HepG2 (cell line): Measurements from ENCODE around the gene CD34. TPM values are rescaled to one million over a fixed set of nuclear protein-coding genes. Genes with fewer than 3 reads are reported as not detected.

Experiments
- ATAC-seq: fragments of 200-7000 bp; cut with Tn5 transposase; 3 replicates; pipeline ENCODE4 v1.9.1; 2020; ENCODE audit warnings: mild to moderate bottlenecking, moderate library complexity
- BruUV-seq: library from RNA; stranded (reverse); fragments of 400-500 nt; replicated peaks from 2 replicates; lab custom pipeline; 2021; lab: Mats Ljungman, UMichigan
- CTCF ChIA-PET: fragments of 300-600 bp; formaldehyde crosslinking; extraction: SDS; loops from one replicate; lab custom pipeline; 2021; ENCODE audit warnings: low total read pairs, inconsistent platforms, low intra/inter-chr PET ratio; lab: Yijun Ruan, JAX
- POLR2A ChIA-PET: fragments of 350-600 bp; sonication (Branson Sonifier 250); formaldehyde crosslinking; loops from one replicate; lab custom pipeline; 2020; ENCODE audit warnings: antibody characterized with exemption, inconsistent platforms; lab: Yijun Ruan, JAX
- DNase-seq: peaks from one replicate; pipeline ENCODE4 v3.0.0-alpha.2; 2015; ENCODE audit warnings: low spot score
- FAIRE-seq: peaks from 3 replicates; lab custom pipeline; 2011; peaks lifted over from hg19 to GRCh38; lab: Jason Lieb, UNC
- H2AFZ ChIP-seq: one replicate; pipeline ENCODE4 v1.6.1; 2011; ENCODE audit warnings: low read length, inconsistent platforms
- H3K27ac ChIP-seq: fragments of 300-600 bp; 3 replicates; pipeline ENCODE4 v1.8.0; 2011; ENCODE audit warnings: mixed run types, mild to moderate bottlenecking, mixed read lengths, low read length, inconsistent platforms; ENCODE audit not compliant: insufficient read depth; ENCODE audit errors: extremely low read length
- H3K27me3 ChIP-seq, 2 experiments: fragments of 200-600 bp in 1 of 2; 2 replicates in 1 of 2; 3 replicates in 1 of 2; pipeline versions ENCODE4 v1.6.0 to v1.8.0; 2011; ENCODE audit warnings: low read length in 2 of 2, mild to moderate bottlenecking in 2 of 2, moderate library complexity in 2 of 2, inconsistent platforms in 1 of 2; ENCODE audit not compliant: insufficient read depth in 2 of 2, control insufficient read depth in 1 of 2
- H3K36me3 ChIP-seq, 2 experiments: fragments of 200-600 bp in 1 of 2; replicated peaks in 1 of 2; 2 replicates in 1 of 2; 3 replicates in 1 of 2; pipeline versions ENCODE4 v1.5.1 to v1.8.0; 2011; ENCODE audit warnings: low read length in 2 of 2, inconsistent platforms in 1 of 2; ENCODE audit not compliant: insufficient read depth in 2 of 2, control insufficient read depth in 1 of 2
- H3K4me1 ChIP-seq: 2 replicates; pipeline ENCODE4 v1.5.1; 2012; ENCODE audit warnings: low read length, inconsistent platforms; ENCODE audit not compliant: insufficient read depth
- H3K4me2 ChIP-seq: 2 replicates; pipeline ENCODE4 v1.6.0; 2011; ENCODE audit warnings: low read depth, low read length, inconsistent platforms
- H3K4me3 ChIP-seq, 3 experiments: fragments of 200-600 bp in 1 of 3; sonication (generic), shearing (Covaris generic) in 1 of 3; replicated peaks in 1 of 3; 2 replicates each; pipeline ENCODE4 v1.5.1; 2011 to 2016; ENCODE audit warnings: low read length in 3 of 3, inconsistent platforms in 2 of 3, low read depth in 2 of 3, mild to moderate bottlenecking in 2 of 3, control low read depth in 1 of 3, mixed read lengths in 1 of 3; ENCODE audit not compliant: insufficient read depth in 1 of 3
- H3K79me2 ChIP-seq: one replicate; pipeline ENCODE4 v1.6.1; 2011; ENCODE audit warnings: low read length, inconsistent platforms; ENCODE audit not compliant: insufficient read depth
- H3K9ac ChIP-seq: 2 replicates; pipeline ENCODE4 v1.6.0; 2011; ENCODE audit warnings: mild to moderate bottlenecking, low read depth, low read length, inconsistent platforms; ENCODE audit not compliant: insufficient read depth
- H3K9me3 ChIP-seq: 2 replicates; pipeline ENCODE4 v1.5.1; 2012; ENCODE audit warnings: mild to moderate bottlenecking, low read length
- H4K20me1 ChIP-seq: 2 replicates; pipeline ENCODE4 v1.6.0; 2011; ENCODE audit warnings: inconsistent platforms, mild to moderate bottlenecking, low read length, moderate library complexity; ENCODE audit not compliant: insufficient read depth
- ARID2 ChIP-seq: sonication (generic); formaldehyde crosslinking; IDR thresholded peaks from 2 replicates; pipeline ENCODE4 v1.8.1; 2022; ENCODE audit warnings: mild to moderate bottlenecking, missing genetic modification reagents, borderline replicate concordance
- ARID3A ChIP-seq: IDR thresholded peaks from 2 replicates; pipeline ENCODE4 v1.6.1; 2012; ENCODE audit warnings: low read depth, low read length, improper control_type of control experiment
- CREBL2 ChIP-seq: sonication (generic); formaldehyde crosslinking; IDR thresholded peaks from 2 replicates; pipeline ENCODE4 v1.8.1; 2023; ENCODE audit warnings: missing genetic modification reagents, mild to moderate bottlenecking, borderline replicate concordance
- DNMT1 ChIP-seq: sonication (generic); formaldehyde crosslinking; IDR thresholded peaks from 2 replicates; pipeline ENCODE4 v1.5.1; 2020; ENCODE audit warnings: mild to moderate bottlenecking, missing genetic modification reagents
- HNRNPUL1 ChIP-seq: fragments of 200-400 bp; formaldehyde crosslinking; IDR thresholded peaks from 2 replicates; pipeline ENCODE4 v1.6.1; 2017; ENCODE audit warnings: low read depth, mild to moderate bottlenecking, low read length, moderate library complexity
- KDM5A ChIP-seq: fragments of 200-600 bp; sonication (generic); IDR thresholded peaks from 2 replicates; pipeline ENCODE4 v1.7.0; 2018; ENCODE audit warnings: antibody characterized with exemption, mild to moderate bottlenecking, low read length, borderline replicate concordance
- MLXIP ChIP-seq: sonication (generic); formaldehyde crosslinking; IDR thresholded peaks from 2 replicates; pipeline ENCODE4 v1.9.0; 2021; ENCODE audit warnings: missing genetic modification reagents, borderline replicate concordance
- NFRKB ChIP-seq: fragments of 450-650 bp; IDR thresholded peaks from 2 replicates; pipeline ENCODE4 v1.6.1; 2017
- NFYC ChIP-seq: IDR thresholded peaks from 2 replicates; pipeline ENCODE4 v1.6.1; 2016; ENCODE audit warnings: missing genetic modification reagents, missing compliant biosample characterization
- RCOR2 ChIP-seq: IDR thresholded peaks from 2 replicates; pipeline ENCODE4 v1.6.1; 2016; ENCODE audit warnings: missing biosample characterization, missing genetic modification reagents
- RNF2 ChIP-seq: fragments of 450-650 bp; conservative IDR thresholded peaks from 2 replicates; pipeline ENCODE4 v1.6.1; 2016; ENCODE audit warnings: low read depth
- SMC3 ChIP-seq: IDR thresholded peaks from 2 replicates; pipeline ENCODE4 v1.6.1; 2011; ENCODE audit warnings: low read length, improper control_type of control experiment
- TAF1 ChIP-seq: sonication (generic); formaldehyde crosslinking; IDR thresholded peaks from 2 replicates; pipeline ENCODE4 v1.4.0; 2020; ENCODE audit warnings: missing genetic modification reagents
- ZBTB7B ChIP-seq: sonication (generic); formaldehyde crosslinking; IDR thresholded peaks from 2 replicates; pipeline ENCODE4 v1.4.0; 2020; ENCODE audit warnings: missing genetic modification reagents
- ZBTB8A ChIP-seq: sonication (generic); formaldehyde crosslinking; IDR thresholded peaks from 2 replicates; pipeline ENCODE4 v1.4.0; 2020; ENCODE audit warnings: mild to moderate bottlenecking, low read depth, missing genetic modification reagents, borderline replicate concordance
- ZEB1 ChIP-seq: IDR thresholded peaks from 2 replicates; pipeline ENCODE4 v1.6.1; 2012; ENCODE audit warnings: mild to moderate bottlenecking, low read depth, inconsistent platforms; ENCODE audit not compliant: insufficient replicate concordance
- ZNF12 ChIP-seq: sonication (generic); formaldehyde crosslinking; IDR thresholded peaks from 2 replicates; pipeline ENCODE4 v1.5.0; 2020; ENCODE audit warnings: missing genetic modification reagents
- ZNF629 ChIP-seq: sonication (generic); formaldehyde crosslinking; conservative IDR thresholded peaks from 2 replicates; pipeline ENCODE4 v1.5.0; 2020; ENCODE audit warnings: missing genetic modification reagents
- ZNF674 ChIP-seq: sonication (generic); formaldehyde crosslinking; IDR thresholded peaks from 2 replicates; pipeline ENCODE4 v1.5.0; 2020; ENCODE audit warnings: low read depth, mild to moderate bottlenecking, missing genetic modification reagents
- WGBS: methylation state at CpG from one replicate; pipeline ENCODE4 v1.1.6; 2017; ENCODE audit warnings: low lambda C conversion rate; 5-methylcytosine and 5-hydroxymethylcytosine counted together
- in situ Hi-C: cut with HindIII; loops from 2 replicates; pipeline ENCODE4 v1.10.0; 2017; ENCODE audit warnings: low pct_unique_long_range_greater_than_20kb; ENCODE audit not compliant: extremely low pct_ligation_motif_present
- intact Hi-C: fragments of 100-400 bp; cut with micrococcal nuclease; formaldehyde crosslinking; loops from one replicate; pipeline ENCODE4 v1.10.0; 2022; ENCODE audit not compliant: unreplicated experiment
- polyA plus RNA-seq, 8 experiments: library from polyadenylated mRNA; depleted of rRNA in 3 of 8; stranded (reverse) in 7 of 8; unstranded in 1 of 8; fragments of >200 nt; fragmentation: Illumina TruSeq in 4 of 8; extraction: Trizol in 4 of 8; gene quantifications; 2 replicates each; pipeline versions ENCODE4 v1.2.1 to v1.2.3, GENCODE V29; 2011 to 2016; ENCODE audit warnings: low read depth in 4 of 8, missing spikeins in 1 of 8, mixed read lengths in 1 of 8; ENCODE audit not compliant: insufficient read depth in 1 of 8
- total RNA-seq, 5 experiments: library from RNA; depleted of rRNA; stranded (reverse); fragments of >200 nt; fragmentation: Illumina TruSeq; extraction: Trizol; gene quantifications; 2 replicates each; pipeline ENCODE4 v1.2.3, GENCODE V29; 2016; ENCODE audit warnings: low read depth in 1 of 5
- TF ChIP-seq, protein P1 (sequence below): sonication (generic); formaldehyde crosslinking; IDR thresholded peaks from 2 replicates; pipeline ENCODE4 v1.4.0; 2020; ENCODE audit warnings: mild to moderate bottlenecking, low read depth, missing genetic modification reagents

The CD34 gene
- total and polyA plus RNA-seq, 2 of the 13 experiments (the other 11 are each of a cell fraction or from before 2014, with no cell fraction given), result not detected

GRCh38 chr1:207903767-207904166, 7.2 kb downstream of the CD34 start (continued):
- no peak for TF ChIP-seq ARID3A
- TF ChIP-seq ZNF629, result no peak
- TF ChIP-seq CREBL2 (CRISPR knock-in tag), result no peak
- TF ChIP-seq NFRKB, result no peak
- no peak for TF ChIP-seq KDM5A
- TF ChIP-seq, all 625 proteins: peak for 0

GRCh38 chr1:207903053-207903452, 7.9 kb downstream of the CD34 start:
- 0 out of 5 replicates have a peak, but pooled peaks cover 0 to 5% of the 10 kb centered on the region in 2 experiments for H3K27me3 ChIP-seq
- in situ Hi-C loops, result no loop called here
- FAIRE-seq (no peak), DNase-seq (no peak), ATAC-seq (no peak)
- 0% methylated on average over 1 of the region's 2 CpGs for WGBS
- no peak overlapping the region for H3K27ac ChIP-seq
- H3K36me3 ChIP-seq, result no peaks in the 10 kb centered on the region
- no peak overlapping the region for H2AFZ ChIP-seq
- CTCF ChIA-PET, result no interaction called here
- no TSS peak for BruUV-seq
- intact Hi-C loops, result no loop called here
- H3K4me1 ChIP-seq, result no peaks in the 10 kb centered on the region
- H3K4me2 ChIP-seq, result no peak overlapping the region
- H3K9me3 ChIP-seq, result no peaks in the 10 kb centered on the region
- POLR2A ChIA-PET, result no interaction called here
- no peak overlapping the region for H3K4me3 ChIP-seq
- H3K79me2 ChIP-seq, result no peaks in the 10 kb centered on the region
- no peaks in the 10 kb centered on the region for H4K20me1 ChIP-seq
- H3K9ac ChIP-seq, result no peak overlapping the region
- TF ChIP-seq ARID2 (CRISPR knock-in tag) (no peak), RCOR2 (CRISPR knock-in tag) (no peak), ZNF674 (CRISPR knock-in tag) (no peak), ZEB1 (no peak), ZNF12 (CRISPR knock-in tag) (no peak), SMC3 (no peak), DNMT1 (CRISPR knock-in tag) (no peak), TAF1 (no peak), ZBTB8A (CRISPR knock-in tag) (no peak), ZBTB7B (CRISPR knock-in tag) (no peak), HNRNPUL1 (no peak), MLXIP (no peak), NFYC (CRISPR knock-in tag) (no peak), RNF2 (no peak)
- TF ChIP-seq, protein P1, sequence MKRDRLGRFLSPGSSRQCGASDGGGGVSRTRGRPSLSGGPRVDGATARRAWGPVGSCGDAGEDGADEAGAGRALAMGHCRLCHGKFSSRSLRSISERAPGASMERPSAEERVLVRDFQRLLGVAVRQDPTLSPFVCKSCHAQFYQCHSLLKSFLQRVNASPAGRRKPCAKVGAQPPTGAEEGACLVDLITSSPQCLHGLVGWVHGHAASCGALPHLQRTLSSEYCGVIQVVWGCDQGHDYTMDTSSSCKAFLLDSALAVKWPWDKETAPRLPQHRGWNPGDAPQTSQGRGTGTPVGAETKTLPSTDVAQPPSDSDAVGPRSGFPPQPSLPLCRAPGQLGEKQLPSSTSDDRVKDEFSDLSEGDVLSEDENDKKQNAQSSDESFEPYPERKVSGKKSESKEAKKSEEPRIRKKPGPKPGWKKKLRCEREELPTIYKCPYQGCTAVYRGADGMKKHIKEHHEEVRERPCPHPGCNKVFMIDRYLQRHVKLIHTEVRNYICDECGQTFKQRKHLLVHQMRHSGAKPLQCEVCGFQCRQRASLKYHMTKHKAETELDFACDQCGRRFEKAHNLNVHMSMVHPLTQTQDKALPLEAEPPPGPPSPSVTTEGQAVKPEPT, result no peak
